HepG2 (cell line): ENCODE data around the gene TCAF1. TPM values are rescaled to one million over a fixed set of nuclear protein-coding genes. Genes with fewer than 3 reads are reported as not detected.

Experiments
- CENPT ChIP-seq: sonication (generic); formaldehyde crosslinking; IDR thresholded peaks from 2 replicates; pipeline ENCODE4 v1.8.0; 2022; ENCODE audit warnings: low read depth, mild to moderate bottlenecking, moderate library complexity, missing genetic modification reagents
- HNRNPL ChIP-seq: fragments of 200-400 bp; formaldehyde crosslinking; IDR thresholded peaks from 2 replicates; pipeline ENCODE4 v1.6.1; 2017; ENCODE audit warnings: mild to moderate bottlenecking, low read depth, low read length
- MXI1 ChIP-seq: IDR thresholded peaks from 3 replicates; pipeline ENCODE4 v1.6.1; 2012; ENCODE audit warnings: low read depth, low read length, inconsistent platforms, borderline replicate concordance
- NRL ChIP-seq: sonication (generic); formaldehyde crosslinking; IDR thresholded peaks from 2 replicates; pipeline ENCODE4 v1.5.0; 2020; ENCODE audit warnings: missing genetic modification reagents, mild to moderate bottlenecking, moderate library complexity, borderline replicate concordance
- ONECUT2 ChIP-seq: sonication (generic); formaldehyde crosslinking; IDR thresholded peaks from 2 replicates; pipeline ENCODE4 v1.4.0; 2020; ENCODE audit warnings: missing genetic modification reagents
- SETDB1 ChIP-seq: sonication (generic); formaldehyde crosslinking; IDR thresholded peaks from 2 replicates; pipeline ENCODE4 v1.5.1; 2020; ENCODE audit warnings: missing genetic modification reagents, mild to moderate bottlenecking, borderline replicate concordance
- SIN3A ChIP-seq: IDR thresholded peaks from 2 replicates; pipeline ENCODE4 v1.6.1; 2011; ENCODE audit warnings: low read depth, mild to moderate bottlenecking, control low read depth, low read length, borderline replicate concordance
- SIX4 ChIP-seq: sonication (generic); formaldehyde crosslinking; IDR thresholded peaks from 2 replicates; pipeline ENCODE4 v1.4.0; 2020; ENCODE audit warnings: missing genetic modification reagents
- ZNF256 ChIP-seq: sonication (generic); formaldehyde crosslinking; conservative IDR thresholded peaks from 2 replicates; pipeline ENCODE4 v1.4.0; 2020; ENCODE audit warnings: missing genetic modification reagents
- ZNF296 ChIP-seq: sonication (generic); formaldehyde crosslinking; conservative IDR thresholded peaks from 2 replicates; pipeline ENCODE4 v1.5.0; 2020; ENCODE audit warnings: mild to moderate bottlenecking, missing genetic modification reagents
- ZNF672 ChIP-seq: sonication (generic); formaldehyde crosslinking; IDR thresholded peaks from 2 replicates; pipeline ENCODE4 v1.8.1; 2022; ENCODE audit warnings: missing genetic modification reagents
- polyA plus RNA-seq, 8 experiments: library from polyadenylated mRNA; depleted of rRNA in 3 of 8; stranded (reverse) in 7 of 8; unstranded in 1 of 8; fragments of >200 nt; fragmentation: Illumina TruSeq in 4 of 8; extraction: Trizol in 4 of 8; gene quantifications; 2 replicates each; pipeline versions ENCODE4 v1.2.1 to v1.2.3, GENCODE V29; 2011 to 2016; ENCODE audit warnings: low read depth in 4 of 8, missing spikeins in 1 of 8, mixed read lengths in 1 of 8; ENCODE audit not compliant: insufficient read depth in 1 of 8
- total RNA-seq, 5 experiments: library from RNA; depleted of rRNA; stranded (reverse); fragments of >200 nt; fragmentation: Illumina TruSeq; extraction: Trizol; gene quantifications; 2 replicates each; pipeline ENCODE4 v1.2.3, GENCODE V29; 2016; ENCODE audit warnings: low read depth in 1 of 5
- TF ChIP-seq, protein P1 (sequence below), 2 experiments: sonication (generic) in 1 of 2; formaldehyde crosslinking in 1 of 2; IDR thresholded peaks; 2 replicates each; pipeline versions ENCODE4 v1.6.1 to v1.9.0; 2014 to 2022; ENCODE audit warnings: antibody characterized with exemption in 1 of 2, borderline replicate concordance in 1 of 2, inconsistent platforms in 1 of 2, low read depth in 1 of 2, missing genetic modification reagents in 1 of 2
- TF ChIP-seq, protein P2 (sequence below): sonication (generic); formaldehyde crosslinking; IDR thresholded peaks from 2 replicates; pipeline ENCODE4 v1.8.0; 2022; ENCODE audit warnings: mild to moderate bottlenecking, missing genetic modification reagents; ENCODE audit not compliant: insufficient replicate concordance
- TF ChIP-seq, protein P3 (sequence below): sonication (generic); formaldehyde crosslinking; IDR thresholded peaks from 2 replicates; pipeline ENCODE4 v1.5.1; 2020; ENCODE audit warnings: mild to moderate bottlenecking, moderate library complexity, missing genetic modification reagents
- TF ChIP-seq, protein P4 (sequence below): sonication (generic); formaldehyde crosslinking; IDR thresholded peaks from 2 replicates; pipeline ENCODE4; 2020; ENCODE audit warnings: missing genetic modification reagents, mild to moderate bottlenecking, borderline replicate concordance

Gene TCAF1
- total and polyA plus RNA-seq, 2 of the 13 experiments (the other 11 are each of a cell fraction or from before 2014, with no cell fraction given): 36.2 to 101 TPM

DNA sequence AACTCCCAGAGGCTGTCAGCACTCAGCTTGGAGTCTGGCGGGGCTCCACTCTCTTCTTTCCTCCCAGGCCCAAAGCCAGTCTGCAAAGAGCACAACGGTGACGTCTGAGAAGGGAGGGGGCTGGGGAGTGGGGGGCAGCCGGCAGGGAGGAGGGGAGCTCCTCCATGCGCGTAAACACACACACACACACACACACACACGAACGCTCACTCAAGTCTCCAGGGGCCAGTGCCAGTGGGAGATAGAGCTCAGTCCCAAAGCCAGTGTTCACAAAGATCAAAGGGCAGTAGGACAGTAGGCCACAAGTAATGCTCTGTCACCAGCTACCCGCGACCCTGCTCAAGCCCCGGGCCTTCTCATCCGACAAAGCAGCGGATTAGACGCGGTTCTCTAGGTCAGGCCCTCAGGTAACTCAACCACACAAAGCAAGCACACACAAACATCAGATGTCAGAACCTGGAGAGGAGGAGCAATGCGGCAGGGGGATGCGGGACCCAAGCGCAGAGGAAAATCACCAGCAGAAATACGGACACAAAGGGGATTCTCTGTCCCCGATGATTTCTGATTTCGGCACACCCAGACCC, 19.9 kb downstream of the TCAF1 start (continued):
- TF ChIP-seq, protein P1, sequence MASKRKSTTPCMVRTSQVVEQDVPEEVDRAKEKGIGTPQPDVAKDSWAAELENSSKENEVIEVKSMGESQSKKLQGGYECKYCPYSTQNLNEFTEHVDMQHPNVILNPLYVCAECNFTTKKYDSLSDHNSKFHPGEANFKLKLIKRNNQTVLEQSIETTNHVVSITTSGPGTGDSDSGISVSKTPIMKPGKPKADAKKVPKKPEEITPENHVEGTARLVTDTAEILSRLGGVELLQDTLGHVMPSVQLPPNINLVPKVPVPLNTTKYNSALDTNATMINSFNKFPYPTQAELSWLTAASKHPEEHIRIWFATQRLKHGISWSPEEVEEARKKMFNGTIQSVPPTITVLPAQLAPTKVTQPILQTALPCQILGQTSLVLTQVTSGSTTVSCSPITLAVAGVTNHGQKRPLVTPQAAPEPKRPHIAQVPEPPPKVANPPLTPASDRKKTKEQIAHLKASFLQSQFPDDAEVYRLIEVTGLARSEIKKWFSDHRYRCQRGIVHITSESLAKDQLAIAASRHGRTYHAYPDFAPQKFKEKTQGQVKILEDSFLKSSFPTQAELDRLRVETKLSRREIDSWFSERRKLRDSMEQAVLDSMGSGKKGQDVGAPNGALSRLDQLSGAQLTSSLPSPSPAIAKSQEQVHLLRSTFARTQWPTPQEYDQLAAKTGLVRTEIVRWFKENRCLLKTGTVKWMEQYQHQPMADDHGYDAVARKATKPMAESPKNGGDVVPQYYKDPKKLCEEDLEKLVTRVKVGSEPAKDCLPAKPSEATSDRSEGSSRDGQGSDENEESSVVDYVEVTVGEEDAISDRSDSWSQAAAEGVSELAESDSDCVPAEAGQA (IDR thresholded peaks at IDR 0.05; ENCODE audit: low read depth): no peak
- TF ChIP-seq, protein P1 (CRISPR knock-in tag; IDR thresholded peaks at IDR 0.05; ENCODE audit: borderline replicate concordance): no peak
- TF ChIP-seq, protein P2, sequence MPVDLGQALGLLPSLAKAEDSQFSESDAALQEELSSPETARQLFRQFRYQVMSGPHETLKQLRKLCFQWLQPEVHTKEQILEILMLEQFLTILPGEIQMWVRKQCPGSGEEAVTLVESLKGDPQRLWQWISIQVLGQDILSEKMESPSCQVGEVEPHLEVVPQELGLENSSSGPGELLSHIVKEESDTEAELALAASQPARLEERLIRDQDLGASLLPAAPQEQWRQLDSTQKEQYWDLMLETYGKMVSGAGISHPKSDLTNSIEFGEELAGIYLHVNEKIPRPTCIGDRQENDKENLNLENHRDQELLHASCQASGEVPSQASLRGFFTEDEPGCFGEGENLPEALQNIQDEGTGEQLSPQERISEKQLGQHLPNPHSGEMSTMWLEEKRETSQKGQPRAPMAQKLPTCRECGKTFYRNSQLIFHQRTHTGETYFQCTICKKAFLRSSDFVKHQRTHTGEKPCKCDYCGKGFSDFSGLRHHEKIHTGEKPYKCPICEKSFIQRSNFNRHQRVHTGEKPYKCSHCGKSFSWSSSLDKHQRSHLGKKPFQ (CRISPR knock-in tag): no peak
- TF ChIP-seq, protein P3, sequence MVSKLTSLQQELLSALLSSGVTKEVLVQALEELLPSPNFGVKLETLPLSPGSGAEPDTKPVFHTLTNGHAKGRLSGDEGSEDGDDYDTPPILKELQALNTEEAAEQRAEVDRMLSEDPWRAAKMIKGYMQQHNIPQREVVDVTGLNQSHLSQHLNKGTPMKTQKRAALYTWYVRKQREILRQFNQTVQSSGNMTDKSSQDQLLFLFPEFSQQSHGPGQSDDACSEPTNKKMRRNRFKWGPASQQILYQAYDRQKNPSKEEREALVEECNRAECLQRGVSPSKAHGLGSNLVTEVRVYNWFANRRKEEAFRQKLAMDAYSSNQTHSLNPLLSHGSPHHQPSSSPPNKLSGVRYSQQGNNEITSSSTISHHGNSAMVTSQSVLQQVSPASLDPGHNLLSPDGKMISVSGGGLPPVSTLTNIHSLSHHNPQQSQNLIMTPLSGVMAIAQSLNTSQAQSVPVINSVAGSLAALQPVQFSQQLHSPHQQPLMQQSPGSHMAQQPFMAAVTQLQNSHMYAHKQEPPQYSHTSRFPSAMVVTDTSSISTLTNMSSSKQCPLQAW: no peak
- no peak; the same call in 1 of the 2 replicates for TF ChIP-seq NRL (CRISPR knock-in tag)
- peak; percentile 51; the same call in 1 of the 2 replicates for TF ChIP-seq ZNF672 (CRISPR knock-in tag)
- TF ChIP-seq ONECUT2 (CRISPR knock-in tag): no peak
- no peak for TF ChIP-seq CENPT
- no peak for TF ChIP-seq HNRNPL
- TF ChIP-seq MXI1: peak; percentile 38; the same call in 1 of the 3 replicates
- TF ChIP-seq ZNF296 (CRISPR knock-in tag): no peak
- no peak for TF ChIP-seq SIN3A
- TF ChIP-seq, protein P4, sequence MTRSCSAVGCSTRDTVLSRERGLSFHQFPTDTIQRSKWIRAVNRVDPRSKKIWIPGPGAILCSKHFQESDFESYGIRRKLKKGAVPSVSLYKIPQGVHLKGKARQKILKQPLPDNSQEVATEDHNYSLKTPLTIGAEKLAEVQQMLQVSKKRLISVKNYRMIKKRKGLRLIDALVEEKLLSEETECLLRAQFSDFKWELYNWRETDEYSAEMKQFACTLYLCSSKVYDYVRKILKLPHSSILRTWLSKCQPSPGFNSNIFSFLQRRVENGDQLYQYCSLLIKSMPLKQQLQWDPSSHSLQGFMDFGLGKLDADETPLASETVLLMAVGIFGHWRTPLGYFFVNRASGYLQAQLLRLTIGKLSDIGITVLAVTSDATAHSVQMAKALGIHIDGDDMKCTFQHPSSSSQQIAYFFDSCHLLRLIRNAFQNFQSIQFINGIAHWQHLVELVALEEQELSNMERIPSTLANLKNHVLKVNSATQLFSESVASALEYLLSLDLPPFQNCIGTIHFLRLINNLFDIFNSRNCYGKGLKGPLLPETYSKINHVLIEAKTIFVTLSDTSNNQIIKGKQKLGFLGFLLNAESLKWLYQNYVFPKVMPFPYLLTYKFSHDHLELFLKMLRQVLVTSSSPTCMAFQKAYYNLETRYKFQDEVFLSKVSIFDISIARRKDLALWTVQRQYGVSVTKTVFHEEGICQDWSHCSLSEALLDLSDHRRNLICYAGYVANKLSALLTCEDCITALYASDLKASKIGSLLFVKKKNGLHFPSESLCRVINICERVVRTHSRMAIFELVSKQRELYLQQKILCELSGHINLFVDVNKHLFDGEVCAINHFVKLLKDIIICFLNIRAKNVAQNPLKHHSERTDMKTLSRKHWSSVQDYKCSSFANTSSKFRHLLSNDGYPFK (CRISPR knock-in tag): no peak
- no peak for TF ChIP-seq SIX4
- 0 out of 2 replicates have a peak, but pooled peaks have one; percentile 66 for TF ChIP-seq ZNF256 (CRISPR knock-in tag)
- no peak for TF ChIP-seq SETDB1 (CRISPR knock-in tag)
